ENCODE measurements around the gene AREG.

Gene AREG

GRCh38 chr4:74464291-74464690 lies 19.4 kb downstream of the AREG start:
- no peak for DNase-seq

GRCh38 chr4:74466242-74466641 lies 21.3 kb downstream of the AREG start:
- DNase-seq = no peak

- no peak for DNase-seq
Observed at GRCh38 chr4:74471264-74471663, 26.3 kb downstream of the AREG start.

GRCh38 chr4:74473155-74473811 lies 28.3 kb downstream of the AREG start:
- no peak for DNase-seq

GRCh38 chr4:74474345-74475090 lies 29.6 kb downstream of the AREG start:
- no peak for DNase-seq

GRCh38 chr4:74475091-74475800 lies 30.3 kb downstream of the AREG start:
- DNase-seq = no peak

GRCh38 chr4:74475946-74476345 lies 31.0 kb downstream of the AREG start:
- no peak for DNase-seq

- DNase-seq = no peak
Observed at GRCh38 chr4:74479009-74479408, 34.1 kb downstream of the AREG start.

- no peak for DNase-seq
Observed at GRCh38 chr4:74480267-74480666, 35.3 kb downstream of the AREG start.

GRCh38 chr4:74481891-74482609 lies 37.1 kb downstream of the AREG start:
- DNase-seq = no peak

GRCh38 chr4:74483226-74483911 lies 38.4 kb downstream of the AREG start:
- no peak for DNase-seq

GRCh38 chr4:74486905-74487304 lies 42.0 kb downstream of the AREG start:
- DNase-seq = no peak

- no peak for DNase-seq
Observed at GRCh38 chr4:74487771-74488170, 42.8 kb downstream of the AREG start.

GRCh38 chr4:74490736-74491135 lies 45.8 kb downstream of the AREG start:
- DNase-seq = no peak

GRCh38 chr4:74499986-74500781 lies 55.2 kb downstream of the AREG start:
- DNase-seq = no peak

- no peak for DNase-seq
Observed at GRCh38 chr4:74501579-74501978, 56.6 kb downstream of the AREG start.

- no peak for DNase-seq
Observed at GRCh38 chr4:74503580-74503979, 58.6 kb downstream of the AREG start.

GRCh38 chr4:74504212-74504611 lies 59.3 kb downstream of the AREG start:
- DNase-seq = no peak
